Panc1 (cell line): Measurements from ENCODE around the gene PGM2.

Source experiments
- POLR2AphosphoS5 ChIP-seq: IDR thresholded peaks from 2 replicates; pipeline ENCODE4 v1.6.1; 2012; ENCODE audit warnings: mild to moderate bottlenecking, low read depth, low read length, moderate library complexity
- TCF7L2 ChIP-seq: IDR thresholded peaks from 2 replicates; pipeline ENCODE4 v1.6.1; 2011; ENCODE audit warnings: mild to moderate bottlenecking, low read depth, low read length, inconsistent platforms
- TF ChIP-seq, protein P1 (sequence below): fragments of 450-650 bp; IDR thresholded peaks from 2 replicates; pipeline ENCODE4 v1.5.1; 2017; ENCODE audit warnings: mild to moderate bottlenecking

GRCh38 chr4:37904824-37905223, 78.3 kb downstream of the PGM2 start:
- TF ChIP-seq, protein P1, sequence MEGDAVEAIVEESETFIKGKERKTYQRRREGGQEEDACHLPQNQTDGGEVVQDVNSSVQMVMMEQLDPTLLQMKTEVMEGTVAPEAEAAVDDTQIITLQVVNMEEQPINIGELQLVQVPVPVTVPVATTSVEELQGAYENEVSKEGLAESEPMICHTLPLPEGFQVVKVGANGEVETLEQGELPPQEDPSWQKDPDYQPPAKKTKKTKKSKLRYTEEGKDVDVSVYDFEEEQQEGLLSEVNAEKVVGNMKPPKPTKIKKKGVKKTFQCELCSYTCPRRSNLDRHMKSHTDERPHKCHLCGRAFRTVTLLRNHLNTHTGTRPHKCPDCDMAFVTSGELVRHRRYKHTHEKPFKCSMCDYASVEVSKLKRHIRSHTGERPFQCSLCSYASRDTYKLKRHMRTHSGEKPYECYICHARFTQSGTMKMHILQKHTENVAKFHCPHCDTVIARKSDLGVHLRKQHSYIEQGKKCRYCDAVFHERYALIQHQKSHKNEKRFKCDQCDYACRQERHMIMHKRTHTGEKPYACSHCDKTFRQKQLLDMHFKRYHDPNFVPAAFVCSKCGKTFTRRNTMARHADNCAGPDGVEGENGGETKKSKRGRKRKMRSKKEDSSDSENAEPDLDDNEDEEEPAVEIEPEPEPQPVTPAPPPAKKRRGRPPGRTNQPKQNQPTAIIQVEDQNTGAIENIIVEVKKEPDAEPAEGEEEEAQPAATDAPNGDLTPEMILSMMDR = no peak
- TF ChIP-seq TCF7L2 = no peak
- no peak for TF ChIP-seq POLR2AphosphoS5
